HepG2 (cell line): ENCODE results near the gene PEMT. TPM values are rescaled to one million over a fixed set of nuclear protein-coding genes. Genes with fewer than 3 reads are reported as not detected.

ENCODE experiments used
- BRCA1 ChIP-seq: sonication (generic); formaldehyde crosslinking; IDR thresholded peaks from 2 replicates; pipeline ENCODE4 v1.4.0; 2020; ENCODE audit warnings: missing genetic modification reagents
- CBX1 ChIP-seq: IDR thresholded peaks from one replicate; pipeline ENCODE4 v1.6.1; 2016; ENCODE audit warnings: antibody characterized with exemption, low read depth
- GABPA ChIP-seq, 2 experiments: IDR thresholded peaks; 2 replicates each; pipeline ENCODE4 v1.6.1; 2011 to 2016; ENCODE audit warnings: low read depth in 2 of 2, low read length in 1 of 2, missing biosample characterization in 1 of 2, missing genetic modification characterization in 1 of 2
- JUND ChIP-seq: sonication (generic); formaldehyde crosslinking; IDR thresholded peaks from 2 replicates; pipeline ENCODE4 v1.8.0; 2022; ENCODE audit warnings: mild to moderate bottlenecking, missing genetic modification reagents
- MIXL1 ChIP-seq: IDR thresholded peaks from 2 replicates; pipeline ENCODE4 v1.6.1; 2016
- MZF1 ChIP-seq: sonication (generic); formaldehyde crosslinking; IDR thresholded peaks from 2 replicates; pipeline ENCODE4 v1.8.1; 2023; ENCODE audit warnings: mild to moderate bottlenecking, missing genetic modification reagents, borderline replicate concordance
- NFIB ChIP-seq: sonication (generic); formaldehyde crosslinking; IDR thresholded peaks from 2 replicates; pipeline ENCODE4 v1.9.0; 2021; ENCODE audit warnings: missing genetic modification reagents, mild to moderate bottlenecking, borderline replicate concordance
- SOX5 ChIP-seq: IDR thresholded peaks from 2 replicates; pipeline ENCODE4 v1.6.1; 2016; ENCODE audit warnings: borderline replicate concordance
- SSRP1 ChIP-seq: IDR thresholded peaks from 2 replicates; pipeline ENCODE4 v1.6.1; 2016; ENCODE audit warnings: control low read depth
- ZC3H13 ChIP-seq: sonication (generic); formaldehyde crosslinking; IDR thresholded peaks from 2 replicates; pipeline ENCODE4 v1.8.1; 2023; ENCODE audit warnings: mild to moderate bottlenecking, missing genetic modification reagents, moderate library complexity
- ZNF563 ChIP-seq: sonication (generic); formaldehyde crosslinking; IDR thresholded peaks from 2 replicates; pipeline ENCODE4 v1.8.0; 2022; ENCODE audit warnings: mild to moderate bottlenecking, moderate library complexity, missing genetic modification reagents
- ZNF615 ChIP-seq: sonication (generic); formaldehyde crosslinking; IDR thresholded peaks from 2 replicates; pipeline ENCODE4 v1.5.0; 2020; ENCODE audit warnings: mild to moderate bottlenecking, missing genetic modification reagents, borderline replicate concordance
- ZNF672 ChIP-seq: sonication (generic); formaldehyde crosslinking; IDR thresholded peaks from 2 replicates; pipeline ENCODE4 v1.8.1; 2022; ENCODE audit warnings: missing genetic modification reagents
- ZNF678 ChIP-seq: sonication (generic); formaldehyde crosslinking; IDR thresholded peaks from 2 replicates; pipeline ENCODE4 v1.4.0; 2020; ENCODE audit warnings: mild to moderate bottlenecking, missing genetic modification reagents
- ZNF768 ChIP-seq: sonication (generic); formaldehyde crosslinking; IDR thresholded peaks from 2 replicates; pipeline ENCODE4 v1.4.0; 2020; ENCODE audit warnings: missing genetic modification reagents
- ZNF792 ChIP-seq: IDR thresholded peaks from 2 replicates; pipeline ENCODE4 v1.6.1; 2016
- polyA plus RNA-seq, 8 experiments: library from polyadenylated mRNA; depleted of rRNA in 3 of 8; stranded (reverse) in 7 of 8; unstranded in 1 of 8; fragments of >200 nt; fragmentation: Illumina TruSeq in 4 of 8; extraction: Trizol in 4 of 8; gene quantifications; 2 replicates each; pipeline versions ENCODE4 v1.2.1 to v1.2.3, GENCODE V29; 2011 to 2016; ENCODE audit warnings: low read depth in 4 of 8, missing spikeins in 1 of 8, mixed read lengths in 1 of 8; ENCODE audit not compliant: insufficient read depth in 1 of 8
- total RNA-seq, 5 experiments: library from RNA; depleted of rRNA; stranded (reverse); fragments of >200 nt; fragmentation: Illumina TruSeq; extraction: Trizol; gene quantifications; 2 replicates each; pipeline ENCODE4 v1.2.3, GENCODE V29; 2016; ENCODE audit warnings: low read depth in 1 of 5
- TF ChIP-seq, protein P1 (sequence below): sonication (generic); formaldehyde crosslinking; IDR thresholded peaks from 2 replicates; pipeline ENCODE4 v1.4.0; 2020; ENCODE audit warnings: low read depth, mild to moderate bottlenecking, missing genetic modification reagents
- TF ChIP-seq, protein P2 (sequence below): sonication (generic); formaldehyde crosslinking; IDR thresholded peaks from 2 replicates; pipeline ENCODE4 v1.8.1; 2023; ENCODE audit warnings: mild to moderate bottlenecking, missing genetic modification reagents
- TF ChIP-seq, protein P3 (sequence below): IDR thresholded peaks from 2 replicates; pipeline ENCODE4 v1.6.1; 2018; ENCODE audit warnings: missing genetic modification reagents
- TF ChIP-seq, protein P4 (sequence below): sonication (generic); formaldehyde crosslinking; IDR thresholded peaks from 2 replicates; pipeline ENCODE4 v1.4.0; 2020; ENCODE audit warnings: missing genetic modification reagents
- TF ChIP-seq, protein P5 (sequence below): sonication (generic); formaldehyde crosslinking; IDR thresholded peaks from 2 replicates; pipeline ENCODE4 v1.5.0; 2020; ENCODE audit warnings: missing genetic modification reagents, mild to moderate bottlenecking, borderline replicate concordance

Gene PEMT
- total and polyA plus RNA-seq, 2 of the 13 experiments (the other 11 are each of a cell fraction or from before 2014, with no cell fraction given): 31.7 to 43.6 TPM

DNA sequence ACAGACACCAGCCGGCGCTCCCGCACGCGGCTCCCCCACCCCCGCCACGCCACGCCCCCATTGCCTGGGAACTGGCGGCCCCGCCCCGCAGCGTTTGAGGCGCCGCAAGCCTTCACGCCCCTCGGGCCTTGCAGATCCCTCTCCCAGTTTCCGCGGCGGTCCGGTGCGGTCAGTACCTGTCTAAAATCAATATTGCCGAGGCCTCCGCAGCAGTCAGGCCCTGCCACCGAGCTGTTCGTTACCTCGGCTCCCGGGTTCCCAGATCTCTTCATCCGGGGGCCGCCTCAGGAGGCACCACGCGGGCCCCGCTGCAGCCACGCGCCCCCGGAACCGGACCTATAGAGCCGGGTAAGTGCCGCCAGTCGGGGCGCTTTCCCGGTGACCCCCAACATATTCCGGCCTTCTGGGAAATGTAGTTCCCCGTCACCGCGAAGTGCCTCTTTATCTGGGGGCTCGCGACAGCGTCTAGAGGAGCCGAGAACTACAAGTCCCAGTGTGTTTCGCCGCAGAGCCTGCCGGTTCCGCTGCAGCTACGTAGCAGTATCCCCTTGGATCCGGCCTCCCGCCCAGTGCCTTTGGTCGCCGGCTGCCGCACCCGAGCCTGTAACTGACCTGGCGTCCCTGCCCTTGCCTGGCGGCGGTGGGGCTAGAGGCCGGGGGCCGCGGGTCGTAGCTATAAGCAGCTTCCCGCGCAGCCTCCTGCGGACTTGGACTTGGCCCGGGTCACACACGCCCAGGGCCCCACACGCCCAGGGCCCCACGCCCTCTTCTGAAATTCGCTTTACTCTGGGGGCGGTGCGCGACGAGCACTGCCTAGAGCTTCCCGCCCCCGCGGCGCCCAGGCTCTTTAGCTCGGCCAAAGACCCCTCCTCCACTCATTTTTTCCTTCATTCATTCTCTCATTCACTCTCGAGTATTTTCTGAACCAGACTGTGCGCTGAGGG, at the start of gene PEMT (continued):
- TF ChIP-seq BRCA1 (CRISPR knock-in tag) (no peak), SOX5 (no peak), NFIB (CRISPR knock-in tag) (no peak), ZC3H13 (no peak; the same call in 1 of the 2 replicates), ZNF678 (CRISPR knock-in tag) (no peak), MZF1 (CRISPR knock-in tag) (0 out of 2 replicates have a peak, but pooled peaks have one; percentile 66), GABPA (IDR thresholded peaks at IDR 0.05; ENCODE audit: low read depth, low read length) (peak; percentile 71), GABPA (CRISPR knock-in tag; IDR thresholded peaks at IDR 0.05; ENCODE audit: low read depth) (peak; percentile 94), CBX1 (no peak), ZNF792 (0 out of 2 replicates have a peak, but pooled peaks have one; percentile 28), SSRP1 (CRISPR knock-in tag) (no peak), ZNF615 (CRISPR knock-in tag) (peak; percentile 63; the same call in 1 of the 2 replicates), MIXL1 (CRISPR knock-in tag) (peak; percentile 17), JUND (CRISPR knock-in tag) (no peak; the same call in 1 of the 2 replicates), ZNF672 (no peak), ZNF768 (CRISPR knock-in tag) (peak; percentile 64), ZNF563 (CRISPR knock-in tag) (no peak; the same call in 1 of the 2 replicates)
- TF ChIP-seq, protein P1, sequence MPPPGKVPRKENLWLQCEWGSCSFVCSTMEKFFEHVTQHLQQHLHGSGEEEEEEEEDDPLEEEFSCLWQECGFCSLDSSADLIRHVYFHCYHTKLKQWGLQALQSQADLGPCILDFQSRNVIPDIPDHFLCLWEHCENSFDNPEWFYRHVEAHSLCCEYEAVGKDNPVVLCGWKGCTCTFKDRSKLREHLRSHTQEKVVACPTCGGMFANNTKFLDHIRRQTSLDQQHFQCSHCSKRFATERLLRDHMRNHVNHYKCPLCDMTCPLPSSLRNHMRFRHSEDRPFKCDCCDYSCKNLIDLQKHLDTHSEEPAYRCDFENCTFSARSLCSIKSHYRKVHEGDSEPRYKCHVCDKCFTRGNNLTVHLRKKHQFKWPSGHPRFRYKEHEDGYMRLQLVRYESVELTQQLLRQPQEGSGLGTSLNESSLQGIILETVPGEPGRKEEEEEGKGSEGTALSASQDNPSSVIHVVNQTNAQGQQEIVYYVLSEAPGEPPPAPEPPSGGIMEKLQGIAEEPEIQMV (CRISPR knock-in tag): peak; percentile 98
- TF ChIP-seq, protein P2, sequence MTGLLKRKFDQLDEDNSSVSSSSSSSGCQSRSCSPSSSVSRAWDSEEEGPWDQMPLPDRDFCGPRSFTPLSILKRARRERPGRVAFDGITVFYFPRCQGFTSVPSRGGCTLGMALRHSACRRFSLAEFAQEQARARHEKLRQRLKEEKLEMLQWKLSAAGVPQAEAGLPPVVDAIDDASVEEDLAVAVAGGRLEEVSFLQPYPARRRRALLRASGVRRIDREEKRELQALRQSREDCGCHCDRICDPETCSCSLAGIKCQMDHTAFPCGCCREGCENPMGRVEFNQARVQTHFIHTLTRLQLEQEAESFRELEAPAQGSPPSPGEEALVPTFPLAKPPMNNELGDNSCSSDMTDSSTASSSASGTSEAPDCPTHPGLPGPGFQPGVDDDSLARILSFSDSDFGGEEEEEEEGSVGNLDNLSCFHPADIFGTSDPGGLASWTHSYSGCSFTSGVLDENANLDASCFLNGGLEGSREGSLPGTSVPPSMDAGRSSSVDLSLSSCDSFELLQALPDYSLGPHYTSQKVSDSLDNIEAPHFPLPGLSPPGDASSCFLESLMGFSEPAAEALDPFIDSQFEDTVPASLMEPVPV (CRISPR knock-in tag): peak; percentile 45; the same call in 1 of the 2 replicates
- TF ChIP-seq, protein P3, sequence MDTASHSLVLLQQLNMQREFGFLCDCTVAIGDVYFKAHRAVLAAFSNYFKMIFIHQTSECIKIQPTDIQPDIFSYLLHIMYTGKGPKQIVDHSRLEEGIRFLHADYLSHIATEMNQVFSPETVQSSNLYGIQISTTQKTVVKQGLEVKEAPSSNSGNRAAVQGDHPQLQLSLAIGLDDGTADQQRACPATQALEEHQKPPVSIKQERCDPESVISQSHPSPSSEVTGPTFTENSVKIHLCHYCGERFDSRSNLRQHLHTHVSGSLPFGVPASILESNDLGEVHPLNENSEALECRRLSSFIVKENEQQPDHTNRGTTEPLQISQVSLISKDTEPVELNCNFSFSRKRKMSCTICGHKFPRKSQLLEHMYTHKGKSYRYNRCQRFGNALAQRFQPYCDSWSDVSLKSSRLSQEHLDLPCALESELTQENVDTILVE: peak; percentile 80; the same call in 1 of the 2 replicates
- TF ChIP-seq, protein P4, sequence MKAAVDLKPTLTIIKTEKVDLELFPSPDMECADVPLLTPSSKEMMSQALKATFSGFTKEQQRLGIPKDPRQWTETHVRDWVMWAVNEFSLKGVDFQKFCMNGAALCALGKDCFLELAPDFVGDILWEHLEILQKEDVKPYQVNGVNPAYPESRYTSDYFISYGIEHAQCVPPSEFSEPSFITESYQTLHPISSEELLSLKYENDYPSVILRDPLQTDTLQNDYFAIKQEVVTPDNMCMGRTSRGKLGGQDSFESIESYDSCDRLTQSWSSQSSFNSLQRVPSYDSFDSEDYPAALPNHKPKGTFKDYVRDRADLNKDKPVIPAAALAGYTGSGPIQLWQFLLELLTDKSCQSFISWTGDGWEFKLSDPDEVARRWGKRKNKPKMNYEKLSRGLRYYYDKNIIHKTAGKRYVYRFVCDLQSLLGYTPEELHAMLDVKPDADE (CRISPR knock-in tag): no peak
- TF ChIP-seq, protein P5, sequence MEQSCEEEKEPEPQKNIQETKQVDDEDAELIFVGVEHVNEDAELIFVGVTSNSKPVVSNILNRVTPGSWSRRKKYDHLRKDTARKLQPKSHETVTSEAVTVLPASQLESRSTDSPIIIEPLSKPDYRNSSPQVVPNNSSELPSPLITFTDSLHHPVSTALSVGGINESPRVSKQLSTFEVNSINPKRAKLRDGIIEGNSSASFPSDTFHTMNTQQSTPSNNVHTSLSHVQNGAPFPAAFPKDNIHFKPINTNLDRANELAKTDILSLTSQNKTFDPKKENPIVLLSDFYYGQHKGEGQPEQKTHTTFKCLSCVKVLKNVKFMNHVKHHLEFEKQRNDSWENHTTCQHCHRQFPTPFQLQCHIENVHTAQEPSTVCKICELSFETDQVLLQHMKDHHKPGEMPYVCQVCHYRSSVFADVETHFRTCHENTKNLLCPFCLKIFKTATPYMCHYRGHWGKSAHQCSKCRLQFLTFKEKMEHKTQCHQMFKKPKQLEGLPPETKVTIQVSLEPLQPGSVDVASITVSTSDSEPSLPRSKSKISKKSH (CRISPR knock-in tag): no peak
